ENCODE data around the gene CST3. TPM values are rescaled to one million over a fixed set of nuclear protein-coding genes. Genes with fewer than 3 reads are reported as not detected.

The CST3 gene
- total RNA-seq, 2 donors from 2014 or later, result 884 to 914 TPM

DNA sequence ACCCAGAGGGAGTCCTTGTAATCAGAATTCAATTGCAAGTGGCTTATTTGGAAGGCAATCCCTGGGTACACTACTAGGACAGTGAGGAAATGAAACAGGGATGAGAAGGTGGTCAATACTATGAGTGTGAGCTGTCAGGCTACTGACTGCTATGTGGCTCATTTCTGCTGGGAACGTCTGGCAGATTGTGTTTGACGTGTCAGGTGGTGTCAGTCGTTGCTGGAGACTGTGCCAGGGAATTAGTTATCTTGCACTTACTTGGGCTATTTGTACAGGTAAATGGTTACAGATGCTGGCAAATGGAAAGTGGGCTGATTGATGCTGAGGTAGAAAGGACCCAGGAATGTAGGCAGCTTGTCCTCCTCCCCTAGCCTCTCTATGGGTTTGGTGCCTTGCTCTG lies 33.7 kb upstream of the CST3 start:
- TF ChIP-seq, protein P1, sequence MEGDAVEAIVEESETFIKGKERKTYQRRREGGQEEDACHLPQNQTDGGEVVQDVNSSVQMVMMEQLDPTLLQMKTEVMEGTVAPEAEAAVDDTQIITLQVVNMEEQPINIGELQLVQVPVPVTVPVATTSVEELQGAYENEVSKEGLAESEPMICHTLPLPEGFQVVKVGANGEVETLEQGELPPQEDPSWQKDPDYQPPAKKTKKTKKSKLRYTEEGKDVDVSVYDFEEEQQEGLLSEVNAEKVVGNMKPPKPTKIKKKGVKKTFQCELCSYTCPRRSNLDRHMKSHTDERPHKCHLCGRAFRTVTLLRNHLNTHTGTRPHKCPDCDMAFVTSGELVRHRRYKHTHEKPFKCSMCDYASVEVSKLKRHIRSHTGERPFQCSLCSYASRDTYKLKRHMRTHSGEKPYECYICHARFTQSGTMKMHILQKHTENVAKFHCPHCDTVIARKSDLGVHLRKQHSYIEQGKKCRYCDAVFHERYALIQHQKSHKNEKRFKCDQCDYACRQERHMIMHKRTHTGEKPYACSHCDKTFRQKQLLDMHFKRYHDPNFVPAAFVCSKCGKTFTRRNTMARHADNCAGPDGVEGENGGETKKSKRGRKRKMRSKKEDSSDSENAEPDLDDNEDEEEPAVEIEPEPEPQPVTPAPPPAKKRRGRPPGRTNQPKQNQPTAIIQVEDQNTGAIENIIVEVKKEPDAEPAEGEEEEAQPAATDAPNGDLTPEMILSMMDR (IDR thresholded peaks at IDR 0.05), result no peak
- Histone ChIP-seq H3K4me1 (no peaks in the 10 kb centered on the region), H3K4me3 (no peak overlapping the region), H3K36me3 (no peaks in the 10 kb centered on the region), H3K27me3 (no peaks in the 10 kb centered on the region), H3K27ac (no peak overlapping the region), H3K9me3 (no peaks in the 10 kb centered on the region)
- no peak for DNase-seq (ENCODE audit: low spot score)

DNA sequence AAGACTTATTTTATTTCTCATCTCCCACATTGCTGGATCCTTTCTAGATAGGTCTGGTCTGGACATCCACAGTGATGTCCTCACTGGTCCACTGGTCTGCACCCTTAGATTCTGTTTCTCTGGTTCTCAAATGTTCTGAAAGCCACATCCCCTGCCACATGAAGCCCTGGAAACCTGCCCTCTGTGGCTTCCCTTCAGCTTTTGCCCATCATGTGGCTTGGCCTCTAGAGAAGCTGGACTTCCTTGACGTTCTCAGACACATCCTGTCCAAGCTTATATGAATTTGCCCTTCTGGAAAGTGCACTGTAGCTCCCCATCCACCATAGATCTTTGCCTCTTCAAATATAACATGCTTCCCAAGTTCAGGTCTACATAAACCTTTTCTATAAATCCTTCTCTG lies 32.6 kb upstream of the CST3 start:
- no peaks in the 10 kb centered on the region for H3K4me1 ChIP-seq
- no peak overlapping the region for H3K27ac ChIP-seq
- H3K9me3 ChIP-seq, result no peaks in the 10 kb centered on the region
- TF ChIP-seq, protein P1 (IDR thresholded peaks at IDR 0.05), result no peak
- no peak for DNase-seq (ENCODE audit: low spot score)
- no peak overlapping the region for H3K4me3 ChIP-seq
- H3K36me3 ChIP-seq, result no peaks in the 10 kb centered on the region
- H3K27me3 ChIP-seq, result no peaks in the 10 kb centered on the region

DNA sequence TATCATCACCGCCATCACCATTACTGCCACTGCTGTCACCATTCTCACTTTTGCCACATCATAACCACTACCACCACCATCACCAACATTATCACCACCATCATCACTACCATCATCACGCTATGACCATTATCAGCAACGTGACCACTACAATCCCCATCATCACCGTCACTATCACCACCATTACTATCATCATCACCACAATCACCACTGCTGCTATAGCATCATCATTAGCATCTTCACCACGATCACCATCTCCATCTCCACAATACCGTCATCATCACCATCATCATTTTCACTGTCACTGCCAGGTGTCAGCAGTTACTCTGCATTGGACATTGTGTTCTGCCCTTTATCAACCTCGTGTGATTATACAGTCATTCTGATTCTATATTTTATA lies 32.1 kb upstream of the CST3 start:
- TF ChIP-seq, protein P1 (IDR thresholded peaks at IDR 0.05), result no peak

DNA sequence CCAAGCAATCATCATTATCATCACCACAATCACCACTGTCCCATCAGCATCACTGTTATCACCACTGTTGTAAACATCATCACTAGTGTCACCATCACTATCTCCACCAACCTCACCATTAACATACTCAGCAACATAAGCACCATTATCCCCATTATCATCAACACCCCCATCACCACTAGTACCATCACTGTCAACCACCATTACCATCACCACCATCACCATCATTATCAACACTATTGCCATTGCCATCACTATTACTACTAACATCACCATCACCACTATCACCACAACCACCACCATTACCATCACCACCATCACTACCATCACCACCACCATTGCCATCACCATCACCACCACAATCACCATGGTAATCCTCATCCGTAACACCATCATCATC lies 31.6 kb upstream of the CST3 start:
- Histone ChIP-seq H3K4me3 (no peak overlapping the region), H3K9me3 (no peaks in the 10 kb centered on the region), H3K36me3 (no peaks in the 10 kb centered on the region), H3K27me3 (no peaks in the 10 kb centered on the region), H3K27ac (no peak overlapping the region), H3K4me1 (no peaks in the 10 kb centered on the region)
- TF ChIP-seq, protein P1 (IDR thresholded peaks at IDR 0.05), result no peak
- peak; percentile 7 for DNase-seq (ENCODE audit: low spot score)

More for the DNA sequence above, 32.1 kb upstream of the CST3 start:
- no peak overlapping the region for H3K4me3 ChIP-seq
- no peak for DNase-seq (ENCODE audit: low spot score)
- no peaks in the 10 kb centered on the region for H3K9me3 ChIP-seq
- no peaks in the 10 kb centered on the region for H3K4me1 ChIP-seq
- H3K27ac ChIP-seq, result no peak overlapping the region
- no peaks in the 10 kb centered on the region for H3K36me3 ChIP-seq
- no peaks in the 10 kb centered on the region for H3K27me3 ChIP-seq

DNA sequence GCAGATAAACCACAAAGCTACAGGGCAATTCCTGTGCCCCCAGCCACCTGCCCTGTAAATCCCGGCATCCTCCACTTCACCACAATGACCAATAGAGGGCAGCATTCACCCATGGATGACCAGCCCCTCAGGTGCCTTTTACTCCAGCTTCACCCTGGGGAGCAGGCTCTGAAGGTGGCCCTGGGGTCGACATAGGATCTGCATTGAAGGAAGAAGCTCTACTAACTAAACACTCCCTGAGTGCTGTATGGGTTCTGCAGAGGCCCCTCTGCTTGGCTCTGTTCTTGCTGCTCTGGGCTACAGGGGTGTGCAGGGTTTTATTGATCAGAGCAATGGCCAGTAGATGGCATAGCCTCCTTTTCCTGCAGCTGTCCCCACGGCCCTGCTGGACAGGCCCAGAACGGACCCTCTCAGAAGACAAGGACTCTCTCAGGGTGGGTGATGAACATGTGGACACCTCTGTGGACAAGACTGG lies 30.8 kb upstream of the CST3 start:
- Histone ChIP-seq H3K36me3 (no peaks in the 10 kb centered on the region), H3K27ac (no peak overlapping the region), H3K4me3 (no peak overlapping the region), H3K9me3 (no peaks in the 10 kb centered on the region), H3K4me1 (no peaks in the 10 kb centered on the region), H3K27me3 (no peaks in the 10 kb centered on the region)
- TF ChIP-seq, protein P1 (IDR thresholded peaks at IDR 0.05), result peak; percentile 84 to 87
- peak; percentile 66 for DNase-seq (ENCODE audit: low spot score)

DNA sequence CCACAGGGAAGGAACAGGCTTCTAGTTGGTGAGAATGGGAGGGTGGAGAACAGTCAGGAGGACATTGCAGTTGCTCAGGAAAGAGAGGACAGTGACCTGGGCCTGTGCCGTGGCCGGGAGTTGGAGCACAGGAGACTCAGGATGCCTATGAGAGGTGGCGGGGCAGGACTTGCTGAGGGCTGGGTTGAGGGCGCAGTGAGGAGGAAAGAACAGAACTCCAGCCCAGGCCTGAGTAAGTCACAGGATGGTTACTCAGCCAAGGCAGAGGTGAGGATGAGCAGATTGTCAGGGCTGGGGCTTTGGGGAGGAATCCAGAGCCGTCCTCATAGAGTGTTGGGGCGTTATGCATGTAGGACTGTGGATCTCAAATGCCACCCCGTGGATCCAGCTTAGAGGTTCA lies 29.9 kb upstream of the CST3 start:
- H3K36me3 ChIP-seq, result no peaks in the 10 kb centered on the region
- no peak overlapping the region for H3K4me3 ChIP-seq
- TF ChIP-seq, protein P1 (IDR thresholded peaks at IDR 0.05), result no peak
- DNase-seq (ENCODE audit: low spot score), result peak; percentile 51
- H3K9me3 ChIP-seq, result no peaks in the 10 kb centered on the region
- H3K27me3 ChIP-seq, result no peaks in the 10 kb centered on the region
- H3K4me1 ChIP-seq, result no peaks in the 10 kb centered on the region
- no peak overlapping the region for H3K27ac ChIP-seq

All from right atrium auricular region (tissue), 2 donors.